B cell (primary cell): ENCODE data around the gene CDRT4.

Experiments used
- CTCF ChIP-seq: fragments of 200-600 bp; IDR thresholded peaks from one replicate; pipeline ENCODE4 v1.8.0; 2022; ENCODE audit warnings: antibody characterized with exemption, mild to moderate bottlenecking
- EZH2 ChIP-seq: IDR thresholded peaks from 2 replicates; pipeline ENCODE4 v1.6.1; 2012; ENCODE audit warnings: borderline replicate concordance, low read depth, mild to moderate bottlenecking, moderate library complexity, low read length; ENCODE audit not compliant: insufficient read depth, poor library complexity, severe bottlenecking

- TF ChIP-seq CTCF = no peak
- TF ChIP-seq EZH2 = no peak
Observed at GRCh38 chr17:15466131-15466530, 1.3 kb downstream of the CDRT4 start.
